ENCODE data around the gene PLPP2.

PLPP2 gene

DNA sequence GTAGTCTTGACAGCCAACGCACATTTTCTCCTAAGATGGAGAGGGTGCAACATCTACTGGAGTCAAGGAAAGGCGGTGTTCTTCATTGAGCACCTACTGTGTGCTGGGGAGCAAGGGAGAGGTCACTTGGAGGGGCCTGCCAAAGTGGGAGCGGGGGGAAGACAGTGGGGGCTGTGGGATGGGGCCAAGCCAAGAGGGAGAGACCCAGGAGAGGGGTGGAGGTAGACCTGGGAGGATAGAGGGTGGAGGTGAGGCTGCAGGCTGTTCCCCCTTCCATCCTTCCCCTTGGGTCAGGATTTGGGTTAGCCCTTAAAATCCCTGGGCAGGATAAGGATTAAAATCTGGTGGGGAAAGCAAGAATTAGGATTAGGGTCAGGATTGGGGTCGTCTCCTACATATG lies 1.7 kb upstream of the PLPP2 start:
- Histone ChIP-seq H3K9me3 (ENCODE audit: low read length) (no peaks in the 10 kb centered on the region), H3K4me3 (ENCODE audit: low read depth, low read length, poor library complexity, severe bottlenecking) (no peak overlapping the region), H3F3A (ENCODE audit: insufficient read depth, low read length) (no peaks in the 10 kb centered on the region), H3K4me1 (ENCODE audit: insufficient read depth, low read length, severe bottlenecking) (no peaks in the 10 kb centered on the region), H2AFZ (ENCODE audit: low read length) (no peak overlapping the region), H4K20me1 (ENCODE audit: insufficient read depth, low read length) (no peaks in the 10 kb centered on the region), H3K36me3 (ENCODE audit: insufficient read depth, low read length) (no peaks in the 10 kb centered on the region), H3K79me2 (ENCODE audit: insufficient read depth, low read length) (no peaks in the 10 kb centered on the region), H3K27me3 (ENCODE audit: insufficient read depth, low read length) (no peaks in the 10 kb centered on the region), H3K9me2 (ENCODE audit: low read depth, low read length) (no peaks in the 10 kb centered on the region), H3K4me2 (ENCODE audit: low read length) (no peak overlapping the region), H3K9ac (ENCODE audit: low read length) (no peak overlapping the region), H3K27ac (ENCODE audit: low read depth, low read length, poor library complexity, severe bottlenecking) (no peak overlapping the region)
- TF ChIP-seq, protein P1, sequence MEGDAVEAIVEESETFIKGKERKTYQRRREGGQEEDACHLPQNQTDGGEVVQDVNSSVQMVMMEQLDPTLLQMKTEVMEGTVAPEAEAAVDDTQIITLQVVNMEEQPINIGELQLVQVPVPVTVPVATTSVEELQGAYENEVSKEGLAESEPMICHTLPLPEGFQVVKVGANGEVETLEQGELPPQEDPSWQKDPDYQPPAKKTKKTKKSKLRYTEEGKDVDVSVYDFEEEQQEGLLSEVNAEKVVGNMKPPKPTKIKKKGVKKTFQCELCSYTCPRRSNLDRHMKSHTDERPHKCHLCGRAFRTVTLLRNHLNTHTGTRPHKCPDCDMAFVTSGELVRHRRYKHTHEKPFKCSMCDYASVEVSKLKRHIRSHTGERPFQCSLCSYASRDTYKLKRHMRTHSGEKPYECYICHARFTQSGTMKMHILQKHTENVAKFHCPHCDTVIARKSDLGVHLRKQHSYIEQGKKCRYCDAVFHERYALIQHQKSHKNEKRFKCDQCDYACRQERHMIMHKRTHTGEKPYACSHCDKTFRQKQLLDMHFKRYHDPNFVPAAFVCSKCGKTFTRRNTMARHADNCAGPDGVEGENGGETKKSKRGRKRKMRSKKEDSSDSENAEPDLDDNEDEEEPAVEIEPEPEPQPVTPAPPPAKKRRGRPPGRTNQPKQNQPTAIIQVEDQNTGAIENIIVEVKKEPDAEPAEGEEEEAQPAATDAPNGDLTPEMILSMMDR (IDR thresholded peaks at IDR 0.05; ENCODE audit: low read length): no peak
- TF ChIP-seq EZH2 (IDR thresholded peaks at IDR 0.05; ENCODE audit: borderline replicate concordance, low read length): no peak

DNA sequence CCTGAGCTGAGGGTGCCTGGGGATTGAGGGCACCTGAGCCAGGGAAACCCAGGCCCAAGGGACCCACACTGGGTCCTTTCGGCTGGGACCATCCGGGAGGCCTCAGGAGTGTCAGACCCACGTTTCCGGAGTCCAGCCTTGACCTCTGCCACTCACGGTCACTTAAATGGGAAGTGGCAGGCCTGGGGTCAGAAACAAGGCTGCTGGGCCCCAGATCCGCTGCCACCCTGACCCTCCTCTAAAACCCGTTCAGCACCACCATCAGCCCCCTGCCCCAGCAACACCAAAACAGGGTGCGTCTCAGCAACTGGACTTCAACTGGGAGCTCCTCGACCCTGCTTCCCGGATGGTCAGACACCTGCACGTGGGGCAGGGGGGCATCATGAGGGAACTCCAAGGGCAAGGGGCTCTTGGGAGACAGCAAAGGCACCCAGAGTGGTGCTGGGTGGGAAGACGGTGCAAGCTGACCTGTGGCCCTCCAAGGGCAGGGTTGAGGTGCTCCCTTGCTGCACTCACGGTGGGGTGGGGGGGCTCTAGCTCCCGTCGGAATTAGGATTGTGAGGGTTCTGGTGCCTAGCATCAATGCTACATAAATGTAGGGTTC lies 1.2 kb upstream of the PLPP2 start:
- Histone ChIP-seq H2AFZ (ENCODE audit: low read length) (no peak overlapping the region), H3K36me3 (ENCODE audit: insufficient read depth, low read length) (no peaks in the 10 kb centered on the region), H3K27ac (ENCODE audit: low read depth, low read length, poor library complexity, severe bottlenecking) (no peak overlapping the region), H3F3A (ENCODE audit: insufficient read depth, low read length) (no peaks in the 10 kb centered on the region), H3K9ac (ENCODE audit: low read length) (no peak overlapping the region), H4K20me1 (ENCODE audit: insufficient read depth, low read length) (no peaks in the 10 kb centered on the region), H3K4me3 (ENCODE audit: low read depth, low read length, poor library complexity, severe bottlenecking) (no peak overlapping the region), H3K79me2 (ENCODE audit: insufficient read depth, low read length) (no peaks in the 10 kb centered on the region), H3K9me3 (ENCODE audit: low read length) (no peaks in the 10 kb centered on the region), H3K4me1 (ENCODE audit: insufficient read depth, low read length, severe bottlenecking) (no peaks in the 10 kb centered on the region), H3K9me2 (ENCODE audit: low read depth, low read length) (no peaks in the 10 kb centered on the region), H3K27me3 (ENCODE audit: insufficient read depth, low read length) (no peaks in the 10 kb centered on the region), H3K4me2 (ENCODE audit: low read length) (no peak overlapping the region)
- TF ChIP-seq, protein P1 (IDR thresholded peaks at IDR 0.05; ENCODE audit: low read length): no peak
- TF ChIP-seq EZH2 (IDR thresholded peaks at IDR 0.05; ENCODE audit: borderline replicate concordance, low read length): no peak

DNA sequence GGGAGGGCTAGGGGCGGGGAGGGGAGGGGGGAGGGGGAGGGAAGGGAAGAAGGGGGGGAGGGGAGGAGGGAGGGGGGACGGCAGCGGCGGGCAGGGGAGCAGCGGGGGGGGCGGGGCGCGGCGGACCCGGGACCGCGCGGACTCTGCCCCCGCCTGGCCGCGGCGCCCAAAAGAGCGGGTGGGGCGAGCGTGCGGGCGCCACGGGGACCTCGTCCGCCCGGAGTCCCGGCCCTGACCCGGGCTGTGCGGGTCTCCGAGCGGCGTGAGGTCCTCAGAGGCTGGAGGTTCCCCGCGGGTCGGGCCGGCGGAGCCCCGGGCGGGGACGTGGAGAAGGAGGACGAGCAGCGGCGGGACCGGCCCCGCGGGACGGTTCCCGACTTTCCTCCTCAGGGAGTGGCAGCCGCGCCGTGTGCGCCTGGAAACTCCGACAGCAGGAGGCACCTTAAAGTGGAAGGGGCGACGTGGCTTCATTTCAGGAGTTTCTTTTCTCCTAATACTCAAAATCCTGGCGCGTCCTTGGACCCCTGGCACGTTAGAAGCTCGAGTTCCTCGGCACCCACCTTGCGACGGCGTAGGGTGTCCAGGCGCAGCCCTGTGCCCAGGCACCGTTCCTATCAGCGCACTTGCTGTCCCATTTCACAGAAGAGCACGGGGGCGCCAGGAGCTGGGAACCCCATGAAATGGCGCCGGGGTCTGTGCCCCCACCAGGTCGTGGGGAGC lies 518 bp upstream of the PLPP2 start:
- no peak overlapping the region for H3K4me2 ChIP-seq (ENCODE audit: low read length)
- no peaks in the 10 kb centered on the region for H3K4me1 ChIP-seq (ENCODE audit: insufficient read depth, low read length, severe bottlenecking)
- no peak overlapping the region for H3K27ac ChIP-seq (ENCODE audit: low read depth, low read length, poor library complexity, severe bottlenecking)

More for the DNA sequence above, 518 bp upstream of the PLPP2 start:
- no peaks in the 10 kb centered on the region for H3K79me2 ChIP-seq (ENCODE audit: insufficient read depth, low read length)
- H3K9me3 ChIP-seq (ENCODE audit: low read length): no peaks in the 10 kb centered on the region
- no peaks in the 10 kb centered on the region for H3F3A ChIP-seq (ENCODE audit: insufficient read depth, low read length)
- no peaks in the 10 kb centered on the region for H3K9me2 ChIP-seq (ENCODE audit: low read depth, low read length)
- H3K4me3 ChIP-seq (ENCODE audit: low read depth, low read length, poor library complexity, severe bottlenecking): no peak overlapping the region
- H2AFZ ChIP-seq (ENCODE audit: low read length): no peak overlapping the region
- TF ChIP-seq, protein P1 (IDR thresholded peaks at IDR 0.05; ENCODE audit: low read length): no peak
- no peak for TF ChIP-seq EZH2 (IDR thresholded peaks at IDR 0.05; ENCODE audit: borderline replicate concordance, low read length)
- no peaks in the 10 kb centered on the region for H3K36me3 ChIP-seq (ENCODE audit: insufficient read depth, low read length)
- no peaks in the 10 kb centered on the region for H3K27me3 ChIP-seq (ENCODE audit: insufficient read depth, low read length)
- H3K9ac ChIP-seq (ENCODE audit: low read length): no peak overlapping the region
- H4K20me1 ChIP-seq (ENCODE audit: insufficient read depth, low read length): no peaks in the 10 kb centered on the region

Measured in OCI-LY1 (cell line).